T-helper 1 cell treated with Interleukin-12 subunit alpha and Interleukin-12 subunit beta and Interleukin-4 antibody, amounts not matched to agents 30 μg/mL and 1 μg/mL, for 36 hours (primary cell): ENCODE data around the gene HLA-G.

Source experiments
- H3K27ac Mint-ChIP-seq: one replicate; pipeline ENCODE4 v1.8.0; 2021; ENCODE audit warnings: mild to moderate bottlenecking, mixed read lengths
- H3K27me3 Mint-ChIP-seq: one replicate; pipeline ENCODE4 v1.8.0; 2021; ENCODE audit warnings: low read depth, mixed read lengths
- H3K36me3 Mint-ChIP-seq: one replicate; pipeline ENCODE4 v1.8.0; 2021; ENCODE audit warnings: low read depth, mixed read lengths
- H3K4me1 Mint-ChIP-seq: one replicate; pipeline ENCODE4 v1.8.0; 2021; ENCODE audit warnings: low read depth, mixed read lengths
- H3K4me3 Mint-ChIP-seq: one replicate; pipeline ENCODE4 v1.8.0; 2021; ENCODE audit warnings: mild to moderate bottlenecking, moderate library complexity, mixed read lengths
- H3K9me3 Mint-ChIP-seq: one replicate; pipeline ENCODE4 v1.8.0; 2021; ENCODE audit warnings: mixed read lengths

HLA-G gene

DNA sequence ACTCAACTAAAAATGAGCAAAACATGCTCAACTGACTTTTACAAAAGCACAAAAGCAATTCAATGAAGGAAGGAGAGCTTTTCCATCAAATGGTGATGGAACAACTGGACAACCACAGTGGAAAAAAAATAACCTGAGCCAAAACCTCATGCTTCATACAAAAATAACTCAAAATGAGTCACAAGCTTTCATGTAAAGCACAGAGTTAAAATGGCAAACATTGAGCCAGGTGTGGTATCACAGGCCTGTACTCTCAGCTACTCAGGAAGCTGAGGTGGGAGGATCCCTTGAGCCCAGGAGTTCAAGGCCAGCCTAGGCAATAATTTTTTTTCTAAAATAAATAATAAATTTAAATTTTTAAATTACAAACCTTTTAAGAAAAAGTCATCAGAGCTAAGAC lies 18.4 kb upstream of the HLA-G start:
- H3K9me3 Mint-ChIP-seq, result no peaks in the 10 kb centered on the region
- H3K36me3 Mint-ChIP-seq, result no peaks in the 10 kb centered on the region
- no peaks in the 10 kb centered on the region for H3K4me1 Mint-ChIP-seq
- peaks cover 34% of the 10 kb centered on the region for H3K27me3 Mint-ChIP-seq
- no peak overlapping the region for H3K27ac Mint-ChIP-seq
- no peak overlapping the region for H3K4me3 Mint-ChIP-seq

- no peaks in the 10 kb centered on the region for H3K4me1 Mint-ChIP-seq
- no peaks in the 10 kb centered on the region for H3K9me3 Mint-ChIP-seq
- H3K36me3 Mint-ChIP-seq, result no peaks in the 10 kb centered on the region
- peaks cover 29% of the 10 kb centered on the region for H3K27me3 Mint-ChIP-seq
- H3K27ac Mint-ChIP-seq, result no peak overlapping the region
- H3K4me3 Mint-ChIP-seq, result no peak overlapping the region
These were observed 17.3 kb upstream of the HLA-G start for GRCh38 chr6:29810371-29810770.

- Mint-ChIP-seq H3K9me3 (no peaks in the 10 kb centered on the region), H3K27me3 (peaks cover 27% of the 10 kb centered on the region), H3K4me1 (no peaks in the 10 kb centered on the region), H3K27ac (no peak overlapping the region), H3K4me3 (no peak overlapping the region), H3K36me3 (no peaks in the 10 kb centered on the region)
These were observed 16.2 kb upstream of the HLA-G start for GRCh38 chr6:29811377-29811776.

DNA sequence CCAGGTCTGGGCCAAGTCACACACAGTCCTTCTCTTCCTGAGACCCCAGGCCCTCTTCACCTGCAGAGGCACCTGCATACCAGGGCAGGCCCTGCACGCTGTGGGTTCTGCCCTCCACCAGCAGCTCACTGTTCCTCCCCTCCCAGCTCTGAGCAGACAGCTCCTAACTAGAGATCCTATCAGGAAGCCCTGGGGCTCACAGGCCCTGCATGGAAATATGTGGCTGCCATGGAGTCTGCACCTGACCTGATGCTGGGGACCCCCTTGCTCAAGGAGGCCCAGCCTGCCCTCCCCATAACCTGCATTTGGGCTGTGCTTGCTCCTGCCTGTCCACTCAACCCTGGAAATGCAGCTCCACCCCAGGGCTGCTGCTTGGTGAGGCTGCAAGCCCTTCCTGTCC lies 14.6 kb upstream of the HLA-G start:
- no peaks in the 10 kb centered on the region for H3K9me3 Mint-ChIP-seq
- peaks cover 21% of the 10 kb centered on the region for H3K27me3 Mint-ChIP-seq
- no peak overlapping the region for H3K4me3 Mint-ChIP-seq
- H3K27ac Mint-ChIP-seq, result no peak overlapping the region
- H3K36me3 Mint-ChIP-seq, result no peaks in the 10 kb centered on the region
- H3K4me1 Mint-ChIP-seq, result no peaks in the 10 kb centered on the region

DNA sequence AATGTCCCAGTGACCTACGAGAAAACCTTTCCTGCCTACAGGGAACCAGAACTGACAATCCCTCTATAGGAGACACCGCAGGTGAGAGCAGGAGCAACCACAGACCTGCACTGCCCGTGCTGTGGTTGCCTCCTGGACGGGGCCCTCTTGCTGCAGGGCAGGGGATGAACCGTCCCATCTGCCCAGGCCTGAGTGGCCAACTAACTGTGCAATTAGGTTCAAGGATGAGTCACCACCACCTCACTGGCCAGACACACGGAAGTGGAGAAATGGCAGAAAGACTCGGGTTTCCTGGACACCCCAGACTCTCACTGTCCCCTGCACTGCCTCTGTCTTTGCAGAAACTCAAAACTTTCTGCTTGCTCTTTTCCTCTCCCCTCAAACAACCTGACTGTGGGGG lies 13.8 kb upstream of the HLA-G start:
- no peaks in the 10 kb centered on the region for H3K9me3 Mint-ChIP-seq
- no peak overlapping the region for H3K27ac Mint-ChIP-seq
- H3K4me1 Mint-ChIP-seq, result no peaks in the 10 kb centered on the region
- peaks cover 22% of the 10 kb centered on the region for H3K27me3 Mint-ChIP-seq
- no peak overlapping the region for H3K4me3 Mint-ChIP-seq
- H3K36me3 Mint-ChIP-seq, result no peaks in the 10 kb centered on the region

- no peaks in the 10 kb centered on the region for H3K9me3 Mint-ChIP-seq
- H3K36me3 Mint-ChIP-seq, result no peaks in the 10 kb centered on the region
- peaks cover 25% of the 10 kb centered on the region for H3K27me3 Mint-ChIP-seq
- no peak overlapping the region for H3K27ac Mint-ChIP-seq
- H3K4me3 Mint-ChIP-seq, result no peak overlapping the region
- no peaks in the 10 kb centered on the region for H3K4me1 Mint-ChIP-seq
These were observed 13.1 kb upstream of the HLA-G start for GRCh38 chr6:29814379-29815117.

GRCh38 chr6:29815118-29815750 lies 12.4 kb upstream of the HLA-G start:
- H3K36me3 Mint-ChIP-seq, result no peaks in the 10 kb centered on the region
- peaks cover 24% of the 10 kb centered on the region for H3K27me3 Mint-ChIP-seq
- no peaks in the 10 kb centered on the region for H3K4me1 Mint-ChIP-seq
- no peak overlapping the region for H3K27ac Mint-ChIP-seq
- H3K9me3 Mint-ChIP-seq, result no peaks in the 10 kb centered on the region
- H3K4me3 Mint-ChIP-seq, result no peak overlapping the region

- Mint-ChIP-seq H3K9me3 (no peaks in the 10 kb centered on the region), H3K27me3 (peaks cover 27% of the 10 kb centered on the region), H3K27ac (no peak overlapping the region), H3K4me1 (no peaks in the 10 kb centered on the region), H3K4me3 (no peak overlapping the region), H3K36me3 (no peaks in the 10 kb centered on the region)
These were observed 11.6 kb upstream of the HLA-G start for GRCh38 chr6:29816030-29816429.

- Mint-ChIP-seq H3K36me3 (no peaks in the 10 kb centered on the region), H3K27ac (no peak overlapping the region), H3K9me3 (no peaks in the 10 kb centered on the region), H3K4me1 (no peaks in the 10 kb centered on the region), H3K4me3 (no peak overlapping the region), H3K27me3 (peaks cover 53% of the 10 kb centered on the region)
These were observed 8.7 kb upstream of the HLA-G start for GRCh38 chr6:29818892-29819291.

DNA sequence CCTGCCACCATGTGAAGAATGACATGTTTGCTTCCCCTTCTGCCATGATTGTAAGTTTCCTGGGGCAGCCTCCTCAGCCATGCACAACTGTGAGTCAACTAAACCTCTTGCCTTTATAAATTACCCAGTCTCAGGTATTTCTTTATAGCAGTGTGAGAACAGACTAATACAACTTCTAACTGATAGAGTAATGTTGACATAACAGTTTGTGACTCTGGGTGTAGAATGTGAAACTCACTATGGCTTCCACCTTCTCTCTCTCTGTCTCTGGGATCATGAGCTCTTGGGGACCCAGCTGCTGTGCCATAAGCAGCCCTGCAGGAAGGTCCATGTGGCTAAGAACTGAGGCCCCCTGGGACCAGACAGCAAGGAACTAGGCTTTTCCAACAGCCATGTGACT lies 3.5 kb upstream of the HLA-G start:
- Mint-ChIP-seq H3K9me3 (no peaks in the 10 kb centered on the region), H3K27me3 (peaks cover 81% of the 10 kb centered on the region), H3K27ac (no peak overlapping the region), H3K4me1 (peaks cover 6% of the 10 kb centered on the region), H3K36me3 (peaks cover 2% of the 10 kb centered on the region), H3K4me3 (no peak overlapping the region)

DNA sequence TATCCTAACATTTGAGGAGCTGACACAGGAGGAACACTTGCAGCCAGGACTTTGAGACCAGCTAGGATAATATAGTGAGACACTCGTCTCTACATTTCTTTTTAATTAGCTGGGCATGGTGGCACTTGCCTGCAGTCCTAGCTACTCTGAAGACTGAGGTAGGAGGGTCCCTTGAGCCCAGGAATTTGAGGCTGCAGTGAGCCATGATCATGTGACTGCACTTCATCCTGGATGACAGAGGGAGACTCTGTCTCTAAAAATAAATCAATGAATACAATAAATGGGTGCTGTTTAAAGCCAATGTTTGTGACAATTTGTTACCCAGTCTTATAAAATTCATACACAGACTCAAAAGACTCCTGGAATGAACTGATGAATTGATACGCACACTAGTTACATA lies 1.8 kb upstream of the HLA-G start:
- Mint-ChIP-seq H3K4me1 (peaks cover 6% of the 10 kb centered on the region), H3K36me3 (peaks cover 2% of the 10 kb centered on the region), H3K27me3 (peaks cover 87% of the 10 kb centered on the region), H3K27ac (no peak overlapping the region), H3K9me3 (no peaks in the 10 kb centered on the region), H3K4me3 (no peak overlapping the region)

DNA sequence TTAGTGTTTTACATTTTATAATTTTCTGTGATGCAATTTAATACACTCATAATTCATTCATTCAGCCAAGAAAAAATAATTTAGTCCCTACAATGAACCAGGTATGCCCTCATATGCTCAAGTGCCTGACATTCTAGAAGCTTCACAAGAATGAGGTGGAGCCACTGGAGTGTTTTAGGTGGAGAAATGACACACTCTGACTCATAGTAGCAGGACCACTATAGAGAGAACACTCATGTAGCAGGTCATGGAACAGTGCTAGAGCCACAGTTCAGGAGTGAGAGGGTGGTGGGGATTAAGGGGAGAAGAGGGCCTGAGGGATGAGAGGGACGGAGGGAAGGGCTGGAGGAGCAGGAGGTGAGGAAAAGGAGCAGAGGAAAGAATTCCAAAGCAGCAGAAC lies 1.4 kb upstream of the HLA-G start:
- Mint-ChIP-seq H3K36me3 (peaks cover 2% of the 10 kb centered on the region), H3K27me3 (peaks cover 86% of the 10 kb centered on the region)

GRCh38 chr6:29828471-29828797 lies 809 bp downstream of the HLA-G start:
- no peaks in the 10 kb centered on the region for H3K9me3 Mint-ChIP-seq
- peaks cover 82% of the 10 kb centered on the region for H3K27me3 Mint-ChIP-seq
- H3K27ac Mint-ChIP-seq, result no peak overlapping the region
- no peak overlapping the region for H3K4me3 Mint-ChIP-seq
- peaks cover 2% of the 10 kb centered on the region for H3K36me3 Mint-ChIP-seq
- peaks cover 13% of the 10 kb centered on the region for H3K4me1 Mint-ChIP-seq

More for the DNA sequence above, 1.4 kb upstream of the HLA-G start:
- H3K4me3 Mint-ChIP-seq, result no peak overlapping the region
- peaks cover 6% of the 10 kb centered on the region for H3K4me1 Mint-ChIP-seq
- no peak overlapping the region for H3K27ac Mint-ChIP-seq
- H3K9me3 Mint-ChIP-seq, result no peaks in the 10 kb centered on the region

- H3K27ac Mint-ChIP-seq, result no peak overlapping the region
- H3K27me3 Mint-ChIP-seq, result peaks cover 76% of the 10 kb centered on the region
- H3K4me3 Mint-ChIP-seq, result no peak overlapping the region
- peaks cover 13% of the 10 kb centered on the region for H3K4me1 Mint-ChIP-seq
- peaks cover 2% of the 10 kb centered on the region for H3K36me3 Mint-ChIP-seq
- H3K9me3 Mint-ChIP-seq, result no peaks in the 10 kb centered on the region
These were observed 2.1 kb downstream of the HLA-G start for GRCh38 chr6:29829766-29830165.

DNA sequence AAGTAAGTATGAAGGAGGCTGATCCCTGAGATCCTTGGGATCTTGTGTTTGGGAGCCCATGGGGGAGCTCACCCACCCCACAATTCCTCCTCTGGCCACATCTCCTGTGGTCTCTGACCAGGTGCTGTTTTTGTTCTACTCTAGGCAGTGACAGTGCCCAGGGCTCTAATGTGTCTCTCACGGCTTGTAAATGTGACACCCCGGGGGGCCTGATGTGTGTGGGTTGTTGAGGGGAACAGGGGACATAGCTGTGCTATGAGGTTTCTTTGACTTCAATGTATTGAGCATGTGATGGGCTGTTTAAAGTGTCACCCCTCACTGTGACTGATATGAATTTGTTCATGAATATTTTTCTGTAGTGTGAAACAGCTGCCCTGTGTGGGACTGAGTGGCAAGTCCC lies 2.8 kb downstream of the HLA-G start:
- Mint-ChIP-seq H3K27me3 (peaks cover 75% of the 10 kb centered on the region), H3K4me3 (no peak overlapping the region), H3K27ac (no peak overlapping the region), H3K36me3 (peaks cover 2% of the 10 kb centered on the region), H3K9me3 (no peaks in the 10 kb centered on the region), H3K4me1 (peaks cover 17% of the 10 kb centered on the region)
